GM12872 (cell line): ENCODE measurements around the gene ELMOD2.

Experiments used
- CTCF ChIP-seq: IDR thresholded peaks from 3 replicates; pipeline ENCODE4 v1.5.1; 2011; ENCODE audit warnings: low read depth, mild to moderate bottlenecking, low read length, moderate library complexity; ENCODE audit not compliant: insufficient read depth

Gene ELMOD2

GRCh38 chr4:140584439-140584838 lies 60.5 kb downstream of the ELMOD2 start:
- TF ChIP-seq CTCF: no peak

GRCh38 chr4:140595065-140595464 lies 71.1 kb downstream of the ELMOD2 start:
- TF ChIP-seq CTCF: peak; percentile 48

GRCh38 chr4:140600408-140600807 lies 76.4 kb downstream of the ELMOD2 start:
- no peak for TF ChIP-seq CTCF

- no peak for TF ChIP-seq CTCF
These were observed 78.7 kb downstream of the ELMOD2 start for GRCh38 chr4:140602714-140603113.

GRCh38 chr4:140603286-140603685 lies 79.3 kb downstream of the ELMOD2 start:
- no peak for TF ChIP-seq CTCF
